Breast epithelium (tissue), 4 donors: ENCODE results near the gene KLHL33. TPM values are rescaled to one million over a fixed set of nuclear protein-coding genes. Genes with fewer than 3 reads are reported as not detected.
"Not testable (repeated sequence)": the region's sequence is repeated elsewhere in the genome, so short reads cannot be mapped to it uniquely, and the experiment has no call there.

Experiments
- DNase-seq, 2 donors: peaks; one replicate each; pipeline ENCODE4 v3.0.0-alpha.2; 2019; ENCODE audit warnings: low spot score in 2 of 2
- H3K27ac ChIP-seq, 2 donors: fragments of 200-600 bp; sonication (generic) in 1 of 2; one replicate each; pipeline ENCODE4 v1.5.1; 2016 to 2019; ENCODE audit warnings: mild to moderate bottlenecking in 1 of 2
- H3K27me3 ChIP-seq, 2 donors: fragments of 200-600 bp; sonication (generic) in 1 of 2; one replicate each; pipeline versions ENCODE4 v1.5.1 to v1.6.0; 2017 to 2019; ENCODE audit warnings: control low read depth in 1 of 2, mild to moderate bottlenecking in 1 of 2
- H3K36me3 ChIP-seq: fragments of 200-600 bp; one replicate; pipeline ENCODE4 v1.5.1; 2019
- H3K4me1 ChIP-seq, 2 donors: fragments of 200-600 bp; sonication (generic); one replicate each; pipeline ENCODE4 v1.5.1; 2016 to 2019; ENCODE audit warnings: control low read depth in 1 of 2
- H3K4me3 ChIP-seq, 3 donors: fragments of 200-600 bp; sonication (generic); 1 replicate in 2 of 3; 2 replicates in 1 of 3; pipeline ENCODE4 v1.5.1; 2016 to 2019; ENCODE audit warnings: mild to moderate bottlenecking in 3 of 3, moderate library complexity in 2 of 3
- H3K9me3 ChIP-seq, 2 donors: fragments of 200-600 bp; sonication (generic) in 1 of 2; one replicate each; pipeline ENCODE4 v1.5.1; 2016 to 2019; ENCODE audit warnings: control low read depth in 1 of 2
- POLR2A ChIP-seq: fragments of 450-650 bp; IDR thresholded peaks from one replicate; pipeline ENCODE4 v1.6.1; 2016; ENCODE audit warnings: antibody characterized with exemption, mild to moderate bottlenecking, moderate library complexity
- POLR2AphosphoS5 ChIP-seq, 3 donors: sonication (generic); formaldehyde crosslinking; IDR thresholded peaks; one replicate each; pipeline ENCODE4 v1.6.1; 2017; ENCODE audit warnings: antibody characterized with exemption in 3 of 3
- intact Hi-C: fragments of 100-400 bp; cut with DNase I; formaldehyde crosslinking; loops from one replicate; pipeline ENCODE4 v1.15.1; 2023; ENCODE audit warnings: low total_unique reads
- total RNA-seq, 3 donors: library from RNA; depleted of rRNA; stranded (reverse); fragments of >200 nt; gene quantifications; one replicate each; pipeline ENCODE4 v1.1.0, GENCODE V29; 2016
- TF ChIP-seq, protein P1 (sequence below), 3 donors: fragments of 450-650 bp; IDR thresholded peaks; one replicate each; pipeline ENCODE4 v1.5.1; 2016 to 2017; ENCODE audit warnings: antibody characterized with exemption in 3 of 3, mild to moderate bottlenecking in 3 of 3, moderate library complexity in 3 of 3

Gene KLHL33
- total RNA-seq, 3 donors from 2014 or later, result 0.29 to 0.64 (median 0.33) TPM

DNA sequence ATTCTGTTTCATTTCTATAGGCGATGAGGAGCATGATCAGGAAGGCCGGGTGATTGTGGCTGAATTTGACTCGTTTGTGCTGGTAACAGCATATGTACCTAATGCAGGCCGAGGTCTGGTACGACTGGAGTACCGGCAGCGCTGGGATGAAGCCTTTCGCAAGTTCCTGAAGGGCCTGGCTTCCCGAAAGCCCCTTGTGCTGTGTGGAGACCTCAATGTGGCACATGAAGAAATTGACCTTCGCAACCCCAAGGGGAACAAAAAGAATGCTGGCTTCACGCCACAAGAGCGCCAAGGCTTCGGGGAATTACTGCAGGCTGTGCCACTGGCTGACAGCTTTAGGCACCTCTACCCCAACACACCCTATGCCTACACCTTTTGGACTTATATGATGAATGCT lies 21.0 kb upstream of the KLHL33 start:
- Histone ChIP-seq H3K9me3 (no peaks in the 10 kb centered on the region), H3K27ac (no peak overlapping the region), H3K36me3 (peaks cover 22% of the 10 kb centered on the region), H3K4me3 (no peak overlapping the region), H3K4me1 (peaks cover 0 to 12% of the 10 kb centered on the region in 2 donors), H3K27me3 (no peaks in the 10 kb centered on the region)
- DNase-seq, result no peak
- intact Hi-C loops, result loop anchor here (10.0 kb wide), 1 partner anchor 148 kb away; no protein-coding TSS in a partner anchor
- TF ChIP-seq, protein P1, sequence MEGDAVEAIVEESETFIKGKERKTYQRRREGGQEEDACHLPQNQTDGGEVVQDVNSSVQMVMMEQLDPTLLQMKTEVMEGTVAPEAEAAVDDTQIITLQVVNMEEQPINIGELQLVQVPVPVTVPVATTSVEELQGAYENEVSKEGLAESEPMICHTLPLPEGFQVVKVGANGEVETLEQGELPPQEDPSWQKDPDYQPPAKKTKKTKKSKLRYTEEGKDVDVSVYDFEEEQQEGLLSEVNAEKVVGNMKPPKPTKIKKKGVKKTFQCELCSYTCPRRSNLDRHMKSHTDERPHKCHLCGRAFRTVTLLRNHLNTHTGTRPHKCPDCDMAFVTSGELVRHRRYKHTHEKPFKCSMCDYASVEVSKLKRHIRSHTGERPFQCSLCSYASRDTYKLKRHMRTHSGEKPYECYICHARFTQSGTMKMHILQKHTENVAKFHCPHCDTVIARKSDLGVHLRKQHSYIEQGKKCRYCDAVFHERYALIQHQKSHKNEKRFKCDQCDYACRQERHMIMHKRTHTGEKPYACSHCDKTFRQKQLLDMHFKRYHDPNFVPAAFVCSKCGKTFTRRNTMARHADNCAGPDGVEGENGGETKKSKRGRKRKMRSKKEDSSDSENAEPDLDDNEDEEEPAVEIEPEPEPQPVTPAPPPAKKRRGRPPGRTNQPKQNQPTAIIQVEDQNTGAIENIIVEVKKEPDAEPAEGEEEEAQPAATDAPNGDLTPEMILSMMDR (IDR thresholded peaks at IDR 0.05), result no peak
- TF ChIP-seq POLR2AphosphoS5 (IDR thresholded peaks at IDR 0.05) (no peak), POLR2A (no peak)

DNA sequence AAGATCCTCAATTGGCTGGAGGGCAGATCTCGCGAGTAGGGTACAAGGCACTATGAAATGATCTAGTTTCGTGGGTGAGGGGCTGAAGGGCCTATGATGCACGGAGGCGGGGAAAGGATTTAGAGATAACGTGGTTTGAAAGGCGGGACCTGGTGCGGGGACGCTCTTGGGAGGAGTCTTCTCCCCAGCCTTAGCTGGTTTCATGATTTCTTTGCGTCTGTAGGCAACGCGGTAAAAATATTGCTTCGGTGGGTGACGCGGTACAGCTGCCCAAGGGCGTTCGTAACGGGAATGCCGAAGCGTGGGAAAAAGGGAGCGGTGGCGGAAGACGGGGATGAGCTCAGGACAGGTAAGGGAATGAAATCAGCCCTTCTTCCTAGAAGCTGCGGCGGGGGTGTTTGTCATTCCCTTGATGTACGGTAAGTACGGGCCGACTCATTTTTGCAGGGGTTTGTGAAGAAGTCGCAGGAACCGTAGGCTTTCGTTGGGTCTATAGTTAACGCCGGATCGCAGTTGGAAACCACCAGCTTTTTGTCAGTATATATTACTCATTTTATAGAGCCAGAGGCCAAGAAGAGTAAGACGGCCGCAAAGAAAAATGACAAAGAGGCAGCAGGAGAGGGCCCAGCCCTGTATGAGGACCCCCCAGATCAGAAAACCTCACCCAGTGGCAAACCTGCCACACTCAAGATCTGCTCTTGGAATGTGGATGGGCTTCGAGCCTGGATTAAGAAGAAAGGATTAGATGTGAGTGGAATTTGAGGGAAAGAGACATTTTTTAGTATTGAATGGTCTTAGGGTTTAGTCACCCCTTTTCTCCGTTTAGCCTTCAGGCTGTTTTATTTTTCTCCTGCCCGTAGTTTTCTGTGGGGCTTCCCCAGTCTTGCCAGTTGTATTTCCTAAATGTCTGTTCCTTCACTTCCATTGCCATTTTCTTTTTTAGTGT lies 19.7 kb upstream of the KLHL33 start:
- Histone ChIP-seq H3K4me3 (peak overlapping the region; percentile 60 to 85 (median 76)), H3K4me1 (peaks cover 0 to 11% of the 10 kb centered on the region in 2 donors), H3K27me3 (no peaks in the 10 kb centered on the region), H3K27ac (peak overlapping the region; percentile 94 to 95), H3K36me3 (peaks cover 22% of the 10 kb centered on the region), H3K9me3 (no peaks in the 10 kb centered on the region)
- TF ChIP-seq POLR2A (no peak), POLR2AphosphoS5 (IDR thresholded peaks at IDR 0.05) (no peak)
- TF ChIP-seq, protein P1 (IDR thresholded peaks at IDR 0.05), result no peak
- DNase-seq, result peak in 1 of 2 donors; percentile 55
- intact Hi-C loops, result loop anchor here (10.0 kb wide), 1 partner anchor 149 kb away; no protein-coding TSS in a partner anchor

DNA sequence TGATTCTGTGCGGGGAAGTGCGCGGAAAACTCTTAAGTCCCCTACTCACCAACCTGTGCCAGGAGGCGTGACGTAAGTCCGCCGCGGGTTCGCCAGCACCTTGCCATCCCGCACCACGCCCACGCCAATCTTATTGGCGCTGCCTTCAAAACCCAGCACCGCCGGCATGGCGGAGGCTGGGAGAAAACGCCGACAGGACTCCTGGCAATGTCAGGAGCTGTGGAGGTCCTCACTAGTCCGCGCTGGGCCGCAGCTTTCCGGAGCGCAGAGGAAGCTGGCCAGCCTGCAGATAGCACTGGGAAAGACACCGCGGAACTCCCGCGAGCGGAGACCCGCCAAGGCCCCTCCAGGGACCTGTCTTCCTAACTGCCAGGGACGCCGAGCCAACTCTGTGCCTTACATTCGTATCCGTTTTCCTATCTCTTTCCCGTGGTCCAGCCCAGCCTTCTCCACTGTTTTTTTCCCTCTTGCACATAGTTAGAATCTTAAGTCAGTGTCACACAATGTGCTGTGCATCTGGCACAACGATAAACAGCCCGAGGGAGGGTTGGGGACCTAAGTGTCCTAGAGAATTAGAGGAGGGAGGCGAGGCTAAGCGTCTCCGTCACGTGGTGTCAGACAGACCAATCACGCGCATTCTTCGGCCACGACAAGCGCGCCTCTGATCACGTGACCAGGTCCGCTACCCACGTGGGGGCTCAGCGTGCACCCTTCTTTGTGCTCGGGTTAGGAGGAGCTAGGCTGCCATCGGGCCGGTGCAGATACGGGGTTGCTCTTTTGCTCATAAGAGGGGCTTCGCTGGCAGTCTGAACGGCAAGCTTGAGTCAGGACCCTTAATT lies 18.8 kb upstream of the KLHL33 start, which contains the start of the genes APEX1 and OSGEP:
TSS of gene APEX1 (plus strand) at position 711 of the 839 bp plus-strand sequence. CDS start 420 bp downstream, outside the sequence.
TSS of gene OSGEP (minus strand) at position 297 of the 839 bp plus-strand sequence. CDS start at position 168, 129 bp downstream.
- Histone ChIP-seq H3K36me3 (peaks cover 22% of the 10 kb centered on the region), H3K9me3 (no peaks in the 10 kb centered on the region), H3K4me3 (peak within 1 kb of the TSS; percentile 60 to 85 (median 76)), H3K4me1 (peaks cover 0 to 2% of the 10 kb centered on the region in 2 donors), H3K27ac (peak within 1 kb of the TSS; percentile 94 to 95), H3K27me3 (no peaks in the 10 kb centered on the region)
- DNase-seq, result peak; percentile 99
- intact Hi-C loops, result loop anchor here (10.0 kb wide), 1 partner anchor 150 kb away; no protein-coding TSS in a partner anchor
- TF ChIP-seq, protein P1 (IDR thresholded peaks at IDR 0.05), result peak in 1 of 3 donors; percentile 5
- TF ChIP-seq POLR2A (no peak), POLR2AphosphoS5 (IDR thresholded peaks at IDR 0.05) (peak; percentile 75 to 88 (median 81))

DNA sequence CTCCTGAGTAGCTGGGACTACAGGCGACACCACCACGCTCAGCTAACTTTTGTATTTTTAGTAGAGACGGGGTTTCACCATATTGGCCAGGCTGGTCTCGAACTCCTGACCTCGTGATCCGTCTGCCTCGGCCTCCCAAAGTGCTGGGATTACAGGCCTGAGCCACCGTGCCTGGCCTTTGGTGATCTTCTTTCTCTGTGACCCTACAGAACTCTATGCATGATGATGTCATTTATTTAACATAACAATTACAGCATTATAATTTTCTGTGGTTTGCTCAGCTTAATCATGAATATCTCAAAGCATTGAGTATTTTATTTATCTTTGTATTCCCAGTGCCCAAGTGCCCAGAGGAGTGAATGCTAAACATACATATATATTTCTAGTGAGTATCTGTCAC lies 16.9 kb upstream of the KLHL33 start:
- intact Hi-C loops, result loop anchor here (10.0 kb wide), 1 partner anchor 152 kb away; no protein-coding TSS in a partner anchor
- not testable (repeated sequence) for H3K36me3 ChIP-seq, DNase-seq

DNA sequence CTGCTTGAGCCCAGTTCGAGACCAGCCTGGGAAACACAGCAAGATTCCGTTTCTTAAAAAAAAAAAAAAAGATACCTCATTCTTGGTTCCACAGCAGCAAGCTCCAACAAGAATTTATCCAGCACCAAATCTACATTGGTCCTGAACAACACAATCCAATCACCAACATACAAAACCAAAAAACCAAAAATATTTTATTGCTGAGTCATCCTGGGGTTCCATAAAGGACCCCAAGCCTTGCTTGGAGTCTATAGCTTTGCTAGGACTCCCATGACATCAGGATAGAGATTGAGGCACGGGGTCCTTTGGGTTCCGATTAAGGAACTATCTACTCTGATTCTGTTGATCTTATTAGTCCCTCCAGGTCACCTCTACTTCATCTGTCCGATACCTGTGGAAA lies 10.9 kb upstream of the KLHL33 start:
- Histone ChIP-seq H3K27ac (no peak overlapping the region), H3K36me3 (peaks cover 8% of the 10 kb centered on the region), H3K27me3 (no peaks in the 10 kb centered on the region), H3K4me3 (no peak overlapping the region), H3K4me1 (no peaks in the 10 kb centered on the region), H3K9me3 (no peaks in the 10 kb centered on the region)
- TF ChIP-seq, protein P1 (IDR thresholded peaks at IDR 0.05), result no peak
- TF ChIP-seq POLR2A, result no peak
- intact Hi-C loops, result no loop called here
- no peak for DNase-seq

More for the DNA sequence above, 16.9 kb upstream of the KLHL33 start:
- H3K27ac ChIP-seq, H3K4me3 ChIP-seq, H3K4me1 ChIP-seq, H3K9me3 ChIP-seq, H3K27me3 ChIP-seq: not testable (repeated sequence)

GRCh38 chr14:20443650-20444049 lies 7.7 kb upstream of the KLHL33 start:
- DNase-seq, H3K4me1 ChIP-seq, H3K27me3 ChIP-seq, H3K36me3 ChIP-seq, H3K4me3 ChIP-seq, H3K27ac ChIP-seq, intact Hi-C loops, H3K9me3 ChIP-seq: not testable (repeated sequence)
